Stimulated activated CD4-positive, alpha-beta T cell treated with anti-CD3 and anti-CD28 coated beads, Interleukin-4, amount 100 ng/mL, for 48 hours (primary cell): ENCODE results near the gene ZNF74.

ENCODE experiments used
- DNase-seq, 2 donors: peaks; one replicate each; pipeline ENCODE4 v3.0.0-alpha.2; 2020; ENCODE audit warnings: low read depth in 2 of 2

ZNF74 gene

GRCh38 chr22:20432244-20432686 is 38.3 kb downstream of the ZNF74 start:
- DNase-seq = no peak

- no peak for DNase-seq
These were observed 39.2 kb downstream of the ZNF74 start for GRCh38 chr22:20433191-20433590.

- no peak for DNase-seq
These were observed 39.8 kb downstream of the ZNF74 start for GRCh38 chr22:20433686-20434241.

- DNase-seq = no peak
These were observed 40.4 kb downstream of the ZNF74 start for GRCh38 chr22:20434264-20434751.

GRCh38 chr22:20434773-20435172 is 40.8 kb downstream of the ZNF74 start:
- DNase-seq = no peak

GRCh38 chr22:20435436-20436306 is 41.7 kb downstream of the ZNF74 start:
- no peak for DNase-seq

- DNase-seq = no peak
These were observed 42.4 kb downstream of the ZNF74 start for GRCh38 chr22:20436307-20436767.

- DNase-seq = no peak
These were observed 43.0 kb downstream of the ZNF74 start for GRCh38 chr22:20436768-20437612.

GRCh38 chr22:20437613-20438426 is 43.9 kb downstream of the ZNF74 start, which contains the start of gene SCARF2:
SCARF2 (minus strand) TSS chr22:20437825; CDS start chr22:20437754, 71 bp downstream.
- no peak for DNase-seq

- no peak for DNase-seq
These were observed 44.4 kb downstream of the ZNF74 start for GRCh38 chr22:20438427-20438677.

GRCh38 chr22:20438678-20439492 is 44.9 kb downstream of the ZNF74 start:
- DNase-seq = no peak

GRCh38 chr22:20439556-20439927 is 45.6 kb downstream of the ZNF74 start:
- DNase-seq = no peak

GRCh38 chr22:20439928-20440575 is 46.1 kb downstream of the ZNF74 start:
- no peak for DNase-seq

GRCh38 chr22:20440637-20441591 is 47.0 kb downstream of the ZNF74 start:
- DNase-seq = no peak

- DNase-seq = no peak
These were observed 47.9 kb downstream of the ZNF74 start for GRCh38 chr22:20441631-20442484.

- DNase-seq = no peak
These were observed 48.7 kb downstream of the ZNF74 start for GRCh38 chr22:20442485-20443284.

GRCh38 chr22:20444325-20444724 is 50.4 kb downstream of the ZNF74 start:
- no peak for DNase-seq
